GM19324 (cell line): ENCODE results near the gene NUP42.
"Not testable (repeated sequence)": the region's sequence is repeated elsewhere in the genome, so short reads cannot be mapped to it uniquely, and the experiment has no call there.

Source experiments
- ATAC-seq: cut with Tn5 transposase; IDR thresholded peaks from one replicate; pipeline ENCODE4 v1.9.1; 2021; ENCODE audit warnings: mild to moderate bottlenecking, moderate library complexity; ENCODE audit not compliant: unreplicated experiment, low FRiP score

The NUP42 gene

GRCh38 chr7:23200331-23200730 is 18.5 kb downstream of the NUP42 start:
- ATAC-seq: no peak

- ATAC-seq: no peak
Observed at GRCh38 chr7:23204241-23204640, 22.4 kb downstream of the NUP42 start.

GRCh38 chr7:23205577-23205908 is 23.7 kb downstream of the NUP42 start:
- no peak for ATAC-seq

GRCh38 chr7:23205909-23206767 is 24.3 kb downstream of the NUP42 start:
- ATAC-seq: no peak

- ATAC-seq: no peak
Observed at GRCh38 chr7:23207021-23207420, 25.2 kb downstream of the NUP42 start.

- no peak for ATAC-seq
Observed at GRCh38 chr7:23207884-23208283, 26.0 kb downstream of the NUP42 start.

- ATAC-seq: no peak
Observed at GRCh38 chr7:23208316-23208715, 26.5 kb downstream of the NUP42 start.

GRCh38 chr7:23210506-23210905 is 28.7 kb downstream of the NUP42 start:
- no peak for ATAC-seq

GRCh38 chr7:23211589-23211988 is 29.7 kb downstream of the NUP42 start:
- no peak for ATAC-seq

GRCh38 chr7:23212395-23212794 is 30.5 kb downstream of the NUP42 start:
- ATAC-seq: no peak

- no peak for ATAC-seq
Observed at GRCh38 chr7:23212841-23213240, 31.0 kb downstream of the NUP42 start.

- ATAC-seq: no peak
Observed at GRCh38 chr7:23213755-23214154, 31.9 kb downstream of the NUP42 start.

GRCh38 chr7:23214423-23214822 is 32.6 kb downstream of the NUP42 start:
- ATAC-seq: no peak

GRCh38 chr7:23214938-23215337 is 33.1 kb downstream of the NUP42 start:
- no peak for ATAC-seq

GRCh38 chr7:23216021-23216420 is 34.2 kb downstream of the NUP42 start:
- no peak for ATAC-seq

GRCh38 chr7:23218196-23218595 is 36.3 kb downstream of the NUP42 start:
- no peak for ATAC-seq

GRCh38 chr7:23220690-23221305 is 39.0 kb downstream of the NUP42 start:
- ATAC-seq: no peak

GRCh38 chr7:23222439-23223030 is 40.7 kb downstream of the NUP42 start:
- ATAC-seq: no peak

GRCh38 chr7:23224364-23224763 is 42.5 kb downstream of the NUP42 start:
- not testable (repeated sequence) for ATAC-seq

- ATAC-seq: no peak
Observed at GRCh38 chr7:23226844-23227450, 45.1 kb downstream of the NUP42 start.

GRCh38 chr7:23228412-23228811 is 46.6 kb downstream of the NUP42 start:
- ATAC-seq: no peak
